HG03558 (cell line): Measurements from ENCODE around the gene POLK.
A peak's percentile ranks its signal among the peaks of the same experiment; 100 is the strongest.
"Not testable (repeated sequence)": the region's sequence is repeated elsewhere in the genome, so short reads cannot be mapped to it uniquely, and the experiment has no call there.

Experiments used
- ATAC-seq: cut with Tn5 transposase; IDR thresholded peaks from one replicate; pipeline ENCODE4 v1.9.1; 2021; ENCODE audit warnings: moderate number of reproducible peaks; ENCODE audit not compliant: unreplicated experiment; ENCODE audit errors: extremely low read depth

POLK gene

DNA sequence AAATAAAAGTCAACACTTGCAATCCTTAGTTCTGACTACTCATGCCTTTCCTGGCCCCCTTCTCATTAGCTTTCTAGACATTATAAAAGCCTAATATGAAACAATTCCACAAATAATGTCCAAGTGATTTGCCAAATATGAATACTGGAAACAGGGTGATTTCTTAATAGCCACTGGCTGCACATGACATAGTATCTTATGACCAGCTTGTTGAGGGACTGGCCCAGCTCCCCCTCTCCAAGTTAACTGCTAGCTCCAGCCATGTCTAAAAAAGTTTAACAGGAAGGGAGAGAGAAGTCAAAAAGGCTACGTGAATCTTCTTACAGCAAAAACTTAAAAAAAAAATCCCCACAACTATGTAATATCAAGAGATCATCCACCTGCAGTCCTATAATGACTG lies 1.7 kb upstream of the POLK start:
- ATAC-seq = no peak

- no peak for ATAC-seq
Observed at GRCh38 chr5:75510417-75510835, 1.3 kb upstream of the POLK start.

GRCh38 chr5:75510836-75511434 lies 756 bp upstream of the POLK start:
- peak; percentile 2 for ATAC-seq

DNA sequence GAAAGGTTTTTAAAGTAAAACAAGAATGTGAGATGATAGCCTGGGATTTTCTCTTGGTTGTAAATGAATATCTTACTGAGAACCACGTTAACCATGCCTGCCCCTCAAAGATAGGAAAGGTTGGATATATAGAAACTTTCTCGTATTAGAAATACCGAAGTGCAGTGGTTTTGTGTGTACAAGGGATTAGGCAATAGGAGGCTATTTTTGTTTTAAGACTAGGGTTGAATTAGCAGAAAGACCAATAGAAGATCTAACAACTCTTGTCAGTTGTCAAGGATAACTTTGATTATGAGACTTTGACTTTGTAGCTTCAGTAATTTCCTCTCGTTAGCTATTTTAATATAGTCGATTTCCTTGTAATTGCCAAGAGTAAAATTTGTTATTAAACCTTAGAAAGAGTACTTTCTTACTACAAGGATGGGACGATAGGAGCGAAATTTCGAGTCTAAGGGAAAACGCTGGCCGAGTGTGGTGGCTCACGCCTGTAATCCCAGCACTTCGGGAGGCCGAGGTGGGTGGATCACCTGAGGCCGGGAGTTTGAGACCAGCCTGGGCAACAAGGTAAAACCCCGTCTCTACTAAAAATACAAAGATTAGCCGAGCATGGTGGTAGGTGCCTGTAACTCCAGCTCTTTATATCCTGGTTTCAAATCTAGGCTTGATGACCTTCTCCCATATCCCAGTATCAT lies 838 bp downstream of the POLK start:
- ATAC-seq = no peak

DNA sequence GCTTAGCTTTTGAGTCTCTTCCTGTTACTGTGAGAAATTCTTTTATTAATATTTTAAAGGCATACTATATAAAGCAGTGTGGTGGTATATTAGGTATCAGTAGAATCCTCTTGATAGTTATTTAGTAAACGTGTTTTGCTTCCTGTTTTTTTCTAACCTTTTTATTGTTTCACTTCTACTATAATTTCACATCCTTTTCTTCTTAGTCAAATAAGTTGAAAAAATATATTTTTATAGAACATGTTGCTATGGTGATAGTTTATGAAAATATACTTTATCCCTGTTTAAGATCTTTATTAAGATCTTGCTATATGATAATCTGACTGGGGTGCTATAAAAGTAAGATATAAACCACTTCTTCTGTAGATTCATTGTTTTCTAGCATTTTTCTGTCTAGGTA lies 2.1 kb downstream of the POLK start:
- ATAC-seq = no peak

- ATAC-seq = no peak
Observed at GRCh38 chr5:75514323-75514722, 2.6 kb downstream of the POLK start.

DNA sequence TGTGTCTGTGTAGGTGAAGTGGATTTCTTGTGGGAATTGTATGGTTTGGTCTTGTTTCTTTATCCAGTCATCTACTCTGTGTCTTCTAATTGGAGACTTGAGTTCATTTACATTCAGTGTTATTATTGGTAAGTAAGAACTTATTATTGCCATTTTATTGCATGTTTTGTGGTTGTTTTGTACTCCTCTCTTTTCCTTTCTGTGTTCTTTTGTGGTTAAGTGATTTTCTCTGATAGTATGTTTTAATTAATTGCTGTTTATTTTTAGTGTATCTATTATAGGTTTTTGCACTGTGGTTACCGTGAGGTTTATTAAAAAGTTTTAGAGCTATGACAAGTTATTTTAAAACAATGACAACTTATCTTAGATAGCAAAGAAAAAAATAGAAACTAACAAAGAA lies 8.1 kb downstream of the POLK start:
- no peak for ATAC-seq

GRCh38 chr5:75521195-75521594 lies 9.5 kb downstream of the POLK start:
- ATAC-seq = no peak

- ATAC-seq = no peak
Observed at GRCh38 chr5:75522025-75522424, 10.3 kb downstream of the POLK start.

GRCh38 chr5:75522542-75522941 lies 10.9 kb downstream of the POLK start:
- no peak for ATAC-seq

GRCh38 chr5:75523275-75523674 lies 11.6 kb downstream of the POLK start:
- ATAC-seq = no peak

- peak; percentile 78 for ATAC-seq
Observed at GRCh38 chr5:75524071-75524470, 12.4 kb downstream of the POLK start.

DNA sequence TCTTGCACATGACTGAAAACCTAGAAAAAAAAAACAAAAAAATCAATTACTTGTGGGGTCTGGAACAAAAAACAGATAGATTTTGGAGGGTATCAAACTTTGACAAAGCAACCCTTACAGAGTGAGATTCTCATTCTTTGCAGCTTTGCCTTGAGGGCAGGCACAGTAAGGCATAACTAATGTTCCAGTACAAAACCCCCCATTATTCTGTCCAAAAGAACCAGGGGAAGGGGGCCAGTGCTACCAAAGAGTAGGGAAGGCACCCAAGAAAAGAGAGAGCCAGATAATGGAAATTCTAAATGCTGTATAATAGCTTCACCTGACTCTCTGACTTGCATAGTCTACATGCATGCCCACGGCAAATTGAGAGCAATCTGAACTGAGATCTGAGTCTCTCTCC lies 12.9 kb downstream of the POLK start:
- ATAC-seq = no peak

- ATAC-seq = no peak
Observed at GRCh38 chr5:75525344-75525743, 13.7 kb downstream of the POLK start.

- ATAC-seq = no peak
Observed at GRCh38 chr5:75526070-75526469, 14.4 kb downstream of the POLK start.

DNA sequence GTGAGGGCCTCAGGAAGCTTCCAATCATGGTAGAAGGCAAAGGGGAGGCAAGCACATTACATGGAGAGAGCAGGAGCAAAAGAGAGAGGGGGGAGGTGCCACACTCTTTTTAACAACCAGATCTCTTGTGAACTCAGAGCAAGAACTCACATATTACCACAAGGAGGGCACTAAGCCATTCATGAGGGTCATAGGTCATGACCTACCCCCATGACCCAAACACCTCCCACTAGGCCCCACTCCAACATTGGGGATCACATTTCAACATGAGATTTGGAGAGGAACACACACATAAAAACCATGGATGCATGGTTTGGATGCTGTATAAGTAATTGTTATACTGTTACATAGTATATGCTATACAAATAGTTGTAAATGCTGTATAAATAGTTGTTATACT lies 17.5 kb downstream of the POLK start:
- ATAC-seq = no peak

DNA sequence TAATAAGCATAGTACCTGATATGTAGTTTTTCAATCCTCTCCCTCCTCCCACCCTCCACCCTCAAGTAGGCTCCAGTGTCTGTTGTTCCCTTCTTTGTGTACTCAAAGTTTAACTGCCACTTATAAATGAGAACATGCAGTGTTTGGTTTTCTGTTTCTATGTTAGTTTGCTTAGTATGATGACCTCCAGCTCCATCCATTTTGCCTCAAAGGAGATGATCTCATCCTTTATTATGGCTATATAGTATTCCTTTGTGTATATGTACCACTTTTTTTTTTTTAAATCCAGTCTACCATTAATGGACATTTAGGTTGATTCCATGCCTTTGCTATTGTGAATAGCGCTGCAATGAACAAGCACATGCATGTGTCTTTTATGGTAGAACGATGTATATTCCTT lies 20.5 kb downstream of the POLK start:
- no peak for ATAC-seq

- ATAC-seq = not testable (repeated sequence)
Observed at GRCh38 chr5:75533716-75534115, 22.0 kb downstream of the POLK start.

DNA sequence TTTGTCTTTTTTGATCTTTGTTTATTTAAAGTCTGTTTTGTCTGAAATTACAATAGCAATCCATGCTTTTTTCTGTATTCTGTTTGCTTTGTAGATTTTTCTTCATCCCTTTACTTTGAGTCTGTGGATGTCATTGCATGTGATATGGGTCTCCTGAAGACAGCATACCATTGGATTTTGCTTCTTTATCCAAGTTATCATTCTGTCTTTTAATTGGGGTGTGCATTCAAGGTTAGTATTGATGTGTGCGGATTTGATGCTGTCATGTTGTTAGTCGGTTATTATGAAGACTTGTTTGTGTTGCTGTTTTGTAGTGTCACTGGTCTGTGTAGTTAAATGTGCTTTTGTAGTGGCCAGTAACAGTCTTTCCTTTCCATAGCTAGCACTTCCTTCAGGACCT lies 23.0 kb downstream of the POLK start:
- no peak for ATAC-seq

DNA sequence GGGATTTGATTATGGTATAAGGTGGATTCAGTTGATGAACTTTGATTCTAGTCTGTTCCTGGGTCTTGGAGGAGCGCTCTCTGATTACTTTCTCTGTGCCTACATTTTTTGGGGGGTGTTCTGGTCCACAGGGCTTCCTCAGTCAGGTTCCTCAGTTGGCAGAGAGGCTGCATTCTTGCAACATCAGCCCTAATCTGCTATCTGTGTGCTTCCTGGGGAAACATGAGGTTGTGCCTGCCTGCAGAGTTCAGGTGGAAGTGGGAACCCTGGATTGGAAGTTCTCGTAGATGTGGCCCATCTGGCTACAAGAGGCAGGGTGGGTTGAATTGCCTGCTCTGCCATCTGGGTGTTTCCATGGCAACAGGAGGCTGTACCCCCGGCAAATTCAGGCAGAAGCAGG lies 24.5 kb downstream of the POLK start:
- no peak for ATAC-seq

DNA sequence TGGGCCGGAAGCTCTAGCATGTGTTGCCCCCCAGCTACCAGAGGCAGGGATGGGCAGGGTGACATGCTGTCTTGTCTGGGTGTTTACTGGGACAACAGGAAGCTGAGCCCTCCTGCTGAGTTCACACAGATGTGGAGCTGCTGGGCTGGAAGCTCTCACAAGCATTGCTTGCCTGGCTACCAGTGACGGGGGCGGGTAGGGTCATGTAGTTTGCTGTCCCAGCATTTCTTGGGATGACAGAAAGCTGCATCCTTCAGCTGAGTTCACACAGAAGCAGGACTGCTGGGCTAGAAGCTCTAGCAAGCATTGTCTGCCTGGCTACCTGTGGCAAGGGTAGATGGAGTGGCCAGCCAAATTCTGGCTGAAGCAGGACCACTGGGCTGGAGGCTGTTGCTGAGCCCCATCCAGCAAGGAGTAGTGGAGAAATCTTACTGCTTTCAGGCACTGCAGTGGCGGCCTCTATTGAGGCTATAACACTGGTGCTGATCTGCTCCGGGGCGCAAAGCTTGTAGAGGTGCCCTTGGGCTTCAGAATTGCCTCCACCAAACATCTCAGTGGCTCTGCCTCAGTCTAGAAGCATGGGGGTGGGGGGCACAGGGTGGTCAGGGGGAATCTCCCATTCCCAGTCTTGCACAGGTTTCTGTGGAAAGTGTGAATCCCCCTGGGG lies 25.1 kb downstream of the POLK start:
- ATAC-seq = no peak

DNA sequence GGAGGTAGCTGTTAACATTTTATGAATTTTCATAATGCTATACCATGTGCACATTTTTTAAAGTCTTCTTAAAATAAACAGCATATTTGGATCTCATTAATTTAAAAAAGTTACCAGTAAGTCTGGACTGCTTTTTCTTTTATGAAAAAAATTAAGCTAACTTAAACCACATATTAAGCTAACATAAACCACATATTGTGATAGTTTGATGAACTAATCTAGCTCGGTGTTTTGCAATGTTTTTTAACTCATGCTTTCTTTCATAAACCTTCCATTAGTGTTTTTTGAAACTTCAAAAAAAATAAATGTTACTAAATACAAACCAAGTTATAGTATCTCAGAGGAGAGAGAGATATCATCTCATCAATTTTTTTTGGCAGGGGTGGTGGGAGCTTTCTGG lies 26.5 kb downstream of the POLK start:
- ATAC-seq = no peak
